ENCODE results near the gene ADORA2B. TPM values are rescaled to one million over a fixed set of nuclear protein-coding genes. Genes with fewer than 3 reads are reported as not detected.
"Not testable (repeated sequence)": the region's sequence is repeated elsewhere in the genome, so short reads cannot be mapped to it uniquely, and the experiment has no call there.

The ADORA2B gene
- total RNA-seq, 4 donors from 2014 or later = 35.3 to 55.3 (median 45.5) TPM

DNA sequence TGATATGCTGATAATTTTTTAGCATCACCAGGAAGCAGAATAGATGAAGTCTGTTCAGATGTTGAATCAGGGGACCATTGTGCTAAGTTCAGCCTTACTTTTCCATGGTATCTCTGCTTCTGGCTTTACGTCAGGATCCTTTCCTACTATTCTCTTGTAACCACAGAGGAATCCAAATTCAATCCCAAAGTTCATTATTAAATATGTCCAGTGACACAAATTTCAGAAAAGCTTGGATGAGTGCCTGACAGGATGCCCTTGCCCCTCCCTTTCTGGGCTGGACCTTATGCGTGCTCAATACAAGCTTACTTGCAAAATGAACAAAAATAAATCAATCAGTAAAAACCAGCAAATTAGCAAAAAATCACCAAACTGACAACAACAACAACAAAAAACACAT is 37.6 kb upstream of the ADORA2B start:
- H3K4me3 ChIP-seq = no peak overlapping the region
- no peaks in the 10 kb centered on the region for H3K27me3 ChIP-seq
- H3K9me3 ChIP-seq = no peaks in the 10 kb centered on the region
- DNase-seq (ENCODE audit: low spot score in 2 of 2) = no peak
- no peaks in the 10 kb centered on the region for H3K36me3 ChIP-seq
- WGBS = 85% methylated on average over 2 of the region's 2 CpGs
- TF ChIP-seq, protein P1, sequence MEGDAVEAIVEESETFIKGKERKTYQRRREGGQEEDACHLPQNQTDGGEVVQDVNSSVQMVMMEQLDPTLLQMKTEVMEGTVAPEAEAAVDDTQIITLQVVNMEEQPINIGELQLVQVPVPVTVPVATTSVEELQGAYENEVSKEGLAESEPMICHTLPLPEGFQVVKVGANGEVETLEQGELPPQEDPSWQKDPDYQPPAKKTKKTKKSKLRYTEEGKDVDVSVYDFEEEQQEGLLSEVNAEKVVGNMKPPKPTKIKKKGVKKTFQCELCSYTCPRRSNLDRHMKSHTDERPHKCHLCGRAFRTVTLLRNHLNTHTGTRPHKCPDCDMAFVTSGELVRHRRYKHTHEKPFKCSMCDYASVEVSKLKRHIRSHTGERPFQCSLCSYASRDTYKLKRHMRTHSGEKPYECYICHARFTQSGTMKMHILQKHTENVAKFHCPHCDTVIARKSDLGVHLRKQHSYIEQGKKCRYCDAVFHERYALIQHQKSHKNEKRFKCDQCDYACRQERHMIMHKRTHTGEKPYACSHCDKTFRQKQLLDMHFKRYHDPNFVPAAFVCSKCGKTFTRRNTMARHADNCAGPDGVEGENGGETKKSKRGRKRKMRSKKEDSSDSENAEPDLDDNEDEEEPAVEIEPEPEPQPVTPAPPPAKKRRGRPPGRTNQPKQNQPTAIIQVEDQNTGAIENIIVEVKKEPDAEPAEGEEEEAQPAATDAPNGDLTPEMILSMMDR (IDR thresholded peaks at IDR 0.05) = no peak
- TF ChIP-seq POLR2AphosphoS5 (IDR thresholded peaks at IDR 0.05) (no peak), EP300 (IDR thresholded peaks at IDR 0.05) (no peak), POLR2A (IDR thresholded peaks at IDR 0.05) (no peak)
- peaks cover 6% of the 10 kb centered on the region for H3K4me1 ChIP-seq
- H3K27ac ChIP-seq = no peak overlapping the region

DNA sequence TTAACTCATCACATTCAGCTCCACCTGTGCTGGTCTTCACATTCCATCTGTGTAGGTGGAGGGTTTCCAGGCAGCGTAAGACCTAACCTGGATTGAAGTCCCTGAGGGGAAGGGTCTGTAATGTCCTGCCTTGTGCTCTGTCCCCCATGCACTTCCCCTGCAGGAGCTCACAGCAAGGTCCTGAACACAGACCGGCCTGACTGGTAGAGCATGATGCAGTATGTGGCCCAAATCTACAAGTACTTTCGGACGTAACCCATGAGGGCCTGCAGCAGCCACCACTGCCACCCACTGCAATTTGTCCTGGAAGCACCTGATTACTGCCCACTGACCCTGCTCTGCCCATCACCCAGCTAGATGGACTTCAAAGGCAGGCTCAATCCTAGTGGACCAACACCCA is 36.6 kb upstream of the ADORA2B start:
- TF ChIP-seq, protein P1 (IDR thresholded peaks at IDR 0.05) = no peak
- no peak for TF ChIP-seq POLR2AphosphoS5 (IDR thresholded peaks at IDR 0.05)
- no peak for TF ChIP-seq POLR2A (IDR thresholded peaks at IDR 0.05)
- no peak for TF ChIP-seq EP300 (IDR thresholded peaks at IDR 0.05)
- peaks cover 6% of the 10 kb centered on the region for H3K4me1 ChIP-seq

DNA sequence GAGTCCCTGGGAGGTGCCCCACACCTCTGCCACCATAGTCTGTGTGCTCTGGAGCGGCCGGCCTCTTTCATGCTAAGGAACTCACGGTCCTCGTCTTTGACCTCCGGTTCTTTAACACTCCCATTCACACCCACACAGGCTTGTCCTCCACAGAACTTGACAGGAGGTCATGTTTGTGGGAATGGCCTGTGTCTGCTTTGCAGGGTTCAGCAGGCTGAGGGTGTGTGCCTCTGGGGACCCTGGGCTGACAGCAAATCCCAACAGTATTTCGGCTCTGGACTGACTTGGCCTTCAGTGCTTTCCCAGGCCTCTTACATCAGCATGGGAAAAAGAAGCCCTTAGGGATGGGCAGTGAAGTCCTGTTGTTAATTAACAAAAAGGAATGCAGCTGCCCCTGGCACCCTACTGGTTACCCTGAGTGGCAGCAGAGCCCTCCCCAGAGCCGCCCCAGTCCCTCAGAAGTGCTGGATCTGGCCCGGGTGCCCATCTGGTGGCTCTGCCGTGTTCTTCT is 35.4 kb upstream of the ADORA2B start:
- Histone ChIP-seq H3K9me3 (no peaks in the 10 kb centered on the region), H3K4me1 (peaks cover 6% of the 10 kb centered on the region), H3K4me3 (no peak overlapping the region), H3K36me3 (no peaks in the 10 kb centered on the region), H3K27ac (no peak overlapping the region), H3K27me3 (no peaks in the 10 kb centered on the region)
- DNase-seq (ENCODE audit: low spot score in 2 of 2) = no peak
- 85% methylated on average over 5 of the region's 9 CpGs for whole genome bisulfite sequencing
- TF ChIP-seq EP300 (IDR thresholded peaks at IDR 0.05) (no peak), POLR2A (IDR thresholded peaks at IDR 0.05) (no peak), POLR2AphosphoS5 (IDR thresholded peaks at IDR 0.05) (no peak)
- TF ChIP-seq, protein P1 (IDR thresholded peaks at IDR 0.05) = no peak

More for the DNA sequence above, 36.6 kb upstream of the ADORA2B start:
- H3K4me3 ChIP-seq = no peak overlapping the region
- DNase-seq (ENCODE audit: low spot score in 2 of 2) = no peak
- no peaks in the 10 kb centered on the region for H3K36me3 ChIP-seq
- H3K9me3 ChIP-seq = no peaks in the 10 kb centered on the region
- H3K27me3 ChIP-seq = no peaks in the 10 kb centered on the region
- H3K27ac ChIP-seq = no peak overlapping the region
- 92% methylated on average over 1 of the region's 4 CpGs for WGBS

DNA sequence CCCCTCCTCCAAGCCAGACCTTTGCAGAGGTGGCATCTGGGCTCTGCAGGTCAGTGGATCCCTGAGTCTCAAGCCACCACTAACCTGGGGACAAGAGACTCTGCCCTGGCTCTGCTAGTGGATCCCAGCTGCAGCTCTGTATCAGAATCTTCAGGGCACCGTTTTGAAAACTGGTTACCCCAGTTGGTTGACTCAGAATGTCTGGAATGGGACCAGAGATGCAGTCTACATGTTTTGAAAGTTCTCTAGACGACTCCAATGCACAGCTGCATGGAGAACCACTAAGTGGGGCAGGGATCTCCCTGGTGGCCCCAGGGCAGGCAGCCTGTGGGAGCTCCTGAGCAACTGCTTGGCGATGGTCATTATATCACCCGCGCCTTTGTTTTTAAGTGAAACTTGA is 34.1 kb upstream of the ADORA2B start:
- 50% methylated on average over 5 of the region's 5 CpGs for WGBS
- Histone ChIP-seq H3K4me1 (peaks cover 6% of the 10 kb centered on the region), H3K27ac (no peak overlapping the region), H3K36me3 (no peaks in the 10 kb centered on the region), H3K27me3 (no peaks in the 10 kb centered on the region), H3K9me3 (no peaks in the 10 kb centered on the region), H3K4me3 (no peak overlapping the region)
- TF ChIP-seq POLR2AphosphoS5 (IDR thresholded peaks at IDR 0.05) (no peak), EP300 (IDR thresholded peaks at IDR 0.05) (no peak), POLR2A (IDR thresholded peaks at IDR 0.05) (no peak)
- TF ChIP-seq, protein P1 (IDR thresholded peaks at IDR 0.05) = no peak
- no peak for DNase-seq (ENCODE audit: low spot score in 2 of 2)

DNA sequence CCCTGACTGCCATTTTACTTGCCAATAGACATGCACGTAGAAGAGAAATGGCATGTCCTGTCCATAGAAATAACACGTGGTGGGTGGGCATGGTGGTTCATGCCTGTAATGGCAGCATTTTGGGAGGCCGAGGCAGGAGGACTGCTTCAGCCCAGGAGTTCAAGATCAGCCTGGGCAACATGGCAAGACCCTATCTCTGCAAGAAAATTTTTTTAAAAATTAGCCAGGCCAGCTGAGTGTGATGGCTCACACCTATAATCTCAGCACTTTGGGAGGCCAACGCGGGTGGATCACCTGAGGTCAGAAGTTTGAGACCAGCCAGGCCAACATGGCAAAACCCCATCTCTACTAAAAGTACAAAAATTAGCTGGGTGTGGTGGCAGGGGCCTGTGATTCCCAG is 33.2 kb upstream of the ADORA2B start:
- not testable (repeated sequence) for H3K4me3 ChIP-seq; H3K36me3 ChIP-seq; H3K9me3 ChIP-seq; H3K4me1 ChIP-seq; DNase-seq (ENCODE audit: low spot score in 2 of 2); H3K27me3 ChIP-seq; H3K27ac ChIP-seq
- WGBS = 87% methylated on average over 5 of the region's 5 CpGs

DNA sequence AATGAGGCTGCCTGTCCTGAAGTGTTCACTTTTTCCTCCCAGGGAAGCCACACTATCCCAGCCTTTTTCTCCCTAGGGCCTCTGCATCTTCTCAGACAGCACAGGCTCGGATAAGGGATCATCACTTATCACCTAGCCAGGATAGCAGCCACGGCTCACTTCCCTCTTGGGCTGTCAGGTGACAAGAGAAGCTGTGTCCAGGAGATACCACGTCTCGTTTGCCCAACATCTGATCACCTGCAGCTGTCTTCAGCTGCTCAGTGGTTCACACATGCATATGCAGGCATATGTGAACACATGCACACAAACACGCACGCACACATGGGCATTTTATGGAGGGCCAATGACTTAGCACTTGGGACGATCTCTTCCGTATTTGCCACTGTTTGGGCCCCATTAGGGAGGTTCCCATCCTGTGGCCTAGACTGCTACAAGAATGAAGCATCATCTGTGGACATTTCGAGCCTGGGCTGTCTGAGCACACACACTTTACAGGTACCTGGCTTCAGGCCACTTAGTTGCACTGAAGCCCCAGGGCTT is 32.4 kb upstream of the ADORA2B start:
- Histone ChIP-seq H3K4me3 (no peak overlapping the region), H3K36me3 (no peaks in the 10 kb centered on the region), H3K4me1 (peaks cover 10% of the 10 kb centered on the region), H3K9me3 (no peaks in the 10 kb centered on the region), H3K27ac (no peak overlapping the region), H3K27me3 (peaks cover 8% of the 10 kb centered on the region)
- no peak for TF ChIP-seq POLR2AphosphoS5 (IDR thresholded peaks at IDR 0.05)
- WGBS = 91% methylated on average over 9 of the region's 9 CpGs
- DNase-seq (ENCODE audit: low spot score in 2 of 2) = no peak
